ENCODE data around the gene HYAL4. TPM values are rescaled to one million over a fixed set of nuclear protein-coding genes. Genes with fewer than 3 reads are reported as not detected.

Gene HYAL4
- total and polyA plus RNA-seq, 2 donors (not counting 3 experiments of a cell fraction or from before 2014, with no cell fraction given): not detected

DNA sequence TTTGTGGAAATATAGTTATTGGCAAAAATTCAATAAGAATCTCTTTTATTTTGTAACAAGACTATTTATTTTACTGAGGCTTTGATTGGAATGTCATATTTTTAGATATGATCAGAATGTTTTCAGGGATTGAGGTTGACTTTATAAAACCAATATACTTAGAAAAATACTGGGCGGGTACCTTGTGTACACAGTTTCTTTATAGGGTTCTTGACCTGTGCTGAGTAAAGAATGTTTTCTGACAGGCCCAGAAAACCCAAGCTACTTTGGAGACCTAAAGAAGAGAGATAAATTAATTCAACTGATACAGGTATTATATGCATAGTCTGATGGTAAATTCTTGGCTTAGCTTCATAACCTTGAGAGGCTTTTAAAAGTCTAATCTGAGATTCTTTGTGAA lies 56.1 kb downstream of the HYAL4 start:
- POLR2A ChIA-PET: no interaction called here
- H3K9me1 ChIP-seq (replicated peaks; ENCODE audit: control insufficient read depth, extremely low read depth, insufficient read depth, low read length): no peaks in the 10 kb centered on the region
- H4K20me1 ChIP-seq (replicated peaks; ENCODE audit: control insufficient read depth, extremely low read depth, insufficient read depth, low read length): no peaks in the 10 kb centered on the region
- no peak overlapping the region for H2AFZ ChIP-seq (ENCODE audit: low read depth, low read length)
- no peak overlapping the region for H3K4me2 ChIP-seq (ENCODE audit: insufficient read depth, low read length)
- H3K4me3 ChIP-seq (replicated peaks in 1 of 3; ENCODE audit: insufficient read depth in 1 of 3, low read depth in 1 of 3, low read length in 3 of 3): no peak overlapping the region
- intact Hi-C loops (cut with micrococcal nuclease): no loop called here
- no peaks in the 10 kb centered on the region for H3K79me2 ChIP-seq (ENCODE audit: control insufficient read depth, insufficient read depth, low read length)
- no peak overlapping the region for H3K9ac ChIP-seq (replicated peaks; ENCODE audit: extremely low read depth, insufficient read depth, low read length)
- no peak for DNase-seq (ENCODE audit: low read depth, low spot score)
- no peak for FAIRE-seq
- no TSS peak for BruUV-seq (replicated peaks)
- no peaks in the 10 kb centered on the region for H3K4me1 ChIP-seq (ENCODE audit: control insufficient read depth, extremely low read depth, insufficient read depth, low read length)
- H3K36me3 ChIP-seq (ENCODE audit: control insufficient read depth in 2 of 2, extremely low read depth in 1 of 2, insufficient read depth in 2 of 2, low read length in 2 of 2): no peaks in the 10 kb centered on the region
- dilution Hi-C loops (cut with MboI; ENCODE audit: extremely low pct_ligation_motif_present, low sequenced_read_pairs): no loop called here
- H3K27me3 ChIP-seq (ENCODE audit: control insufficient read depth in 2 of 2, insufficient read depth in 2 of 2, low read length in 2 of 2): no peaks in the 10 kb centered on the region
- CTCF ChIA-PET: interaction anchor here (2.9 kb wide), 1 partner anchor 11 kb away, joined by 11 read pairs; no protein-coding TSS in a partner anchor
- no peaks in the 10 kb centered on the region for H3K9me3 ChIP-seq (replicated peaks; ENCODE audit: control insufficient read depth, insufficient read depth, low read length)
- no peak overlapping the region for H3K27ac ChIP-seq (ENCODE audit: insufficient read depth, low read depth, low read length)
- TF ChIP-seq POLR2A (IDR thresholded peaks at IDR 0.05; ENCODE audit: low read depth, low read length) (no peak), POLR2AphosphoS5 (IDR thresholded peaks at IDR 0.05; ENCODE audit: insufficient read depth, low read depth, low read length) (no peak)
- TF ChIP-seq, protein P1, sequence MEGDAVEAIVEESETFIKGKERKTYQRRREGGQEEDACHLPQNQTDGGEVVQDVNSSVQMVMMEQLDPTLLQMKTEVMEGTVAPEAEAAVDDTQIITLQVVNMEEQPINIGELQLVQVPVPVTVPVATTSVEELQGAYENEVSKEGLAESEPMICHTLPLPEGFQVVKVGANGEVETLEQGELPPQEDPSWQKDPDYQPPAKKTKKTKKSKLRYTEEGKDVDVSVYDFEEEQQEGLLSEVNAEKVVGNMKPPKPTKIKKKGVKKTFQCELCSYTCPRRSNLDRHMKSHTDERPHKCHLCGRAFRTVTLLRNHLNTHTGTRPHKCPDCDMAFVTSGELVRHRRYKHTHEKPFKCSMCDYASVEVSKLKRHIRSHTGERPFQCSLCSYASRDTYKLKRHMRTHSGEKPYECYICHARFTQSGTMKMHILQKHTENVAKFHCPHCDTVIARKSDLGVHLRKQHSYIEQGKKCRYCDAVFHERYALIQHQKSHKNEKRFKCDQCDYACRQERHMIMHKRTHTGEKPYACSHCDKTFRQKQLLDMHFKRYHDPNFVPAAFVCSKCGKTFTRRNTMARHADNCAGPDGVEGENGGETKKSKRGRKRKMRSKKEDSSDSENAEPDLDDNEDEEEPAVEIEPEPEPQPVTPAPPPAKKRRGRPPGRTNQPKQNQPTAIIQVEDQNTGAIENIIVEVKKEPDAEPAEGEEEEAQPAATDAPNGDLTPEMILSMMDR (IDR thresholded peaks at IDR 0.05; ENCODE audit: extremely low read depth in 1 of 2, insufficient read depth in 1 of 2, low read depth in 1 of 2, low read length in 2 of 2): no peak
- TF ChIP-seq, protein P2, sequence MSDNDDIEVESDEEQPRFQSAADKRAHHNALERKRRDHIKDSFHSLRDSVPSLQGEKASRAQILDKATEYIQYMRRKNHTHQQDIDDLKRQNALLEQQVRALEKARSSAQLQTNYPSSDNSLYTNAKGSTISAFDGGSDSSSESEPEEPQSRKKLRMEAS (IDR thresholded peaks at IDR 0.05; ENCODE audit: insufficient read depth, insufficient read length): no peak

DNA sequence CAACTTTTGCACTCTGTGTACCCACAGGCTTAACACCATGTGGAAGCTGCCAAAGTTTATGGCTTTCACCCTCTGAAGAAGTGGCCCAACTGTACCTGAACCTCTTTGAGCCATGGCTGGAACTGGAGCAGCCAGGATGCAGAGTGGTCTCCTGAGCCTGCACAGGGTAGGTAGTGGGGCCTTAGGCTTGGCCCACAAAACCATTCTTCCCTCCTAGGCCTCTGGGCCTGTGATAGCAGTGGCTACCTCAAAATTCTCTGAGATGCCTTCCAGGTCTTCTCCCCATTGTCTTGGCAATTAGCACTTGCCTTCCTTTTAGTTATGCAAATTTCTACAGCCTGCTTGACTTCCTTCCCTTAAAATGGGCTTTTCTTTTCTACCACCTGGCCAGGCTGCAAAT lies 60.7 kb downstream of the HYAL4 start:
- POLR2A ChIA-PET: no interaction called here

More for the DNA sequence above, 60.7 kb downstream of the HYAL4 start:
- no peaks in the 10 kb centered on the region for H3K9me3 ChIP-seq (replicated peaks; ENCODE audit: control insufficient read depth, insufficient read depth, low read length)
- no peaks in the 10 kb centered on the region for H4K20me1 ChIP-seq (replicated peaks; ENCODE audit: control insufficient read depth, extremely low read depth, insufficient read depth, low read length)
- no peak overlapping the region for H3K4me2 ChIP-seq (ENCODE audit: insufficient read depth, low read length)
- CTCF ChIA-PET: no interaction called here
- intact Hi-C loops (cut with micrococcal nuclease): no loop called here
- H2AFZ ChIP-seq (ENCODE audit: low read depth, low read length): no peak overlapping the region
- BruUV-seq (replicated peaks): no TSS peak
- no peak overlapping the region for H3K4me3 ChIP-seq (replicated peaks in 1 of 3; ENCODE audit: insufficient read depth in 1 of 3, low read depth in 1 of 3, low read length in 3 of 3)
- no peaks in the 10 kb centered on the region for H3K36me3 ChIP-seq (ENCODE audit: control insufficient read depth in 2 of 2, extremely low read depth in 1 of 2, insufficient read depth in 2 of 2, low read length in 2 of 2)
- DNase-seq (ENCODE audit: low read depth, low spot score) (no peak), FAIRE-seq (no peak)
- no peaks in the 10 kb centered on the region for H3K4me1 ChIP-seq (ENCODE audit: control insufficient read depth, extremely low read depth, insufficient read depth, low read length)
- TF ChIP-seq, protein P1 (IDR thresholded peaks at IDR 0.05; ENCODE audit: extremely low read depth in 1 of 2, insufficient read depth in 1 of 2, low read depth in 1 of 2, low read length in 2 of 2): no peak
- TF ChIP-seq, protein P2 (IDR thresholded peaks at IDR 0.05; ENCODE audit: insufficient read depth, insufficient read length): no peak
- TF ChIP-seq MYC (IDR thresholded peaks at IDR 0.05; ENCODE audit: low read depth, low read length) (no peak), POLR2AphosphoS5 (IDR thresholded peaks at IDR 0.05; ENCODE audit: insufficient read depth, low read depth, low read length) (no peak), EZH2 (IDR thresholded peaks at IDR 0.05; ENCODE audit: borderline replicate concordance, low read depth, low read length, severe bottlenecking) (no peak), GATA2 (IDR thresholded peaks at IDR 0.05; ENCODE audit: insufficient read depth, insufficient read length, low read depth, low read length) (no peak), POLR2A (IDR thresholded peaks at IDR 0.05; ENCODE audit: low read depth, low read length) (no peak), FOS (IDR thresholded peaks at IDR 0.05; ENCODE audit: borderline replicate concordance, insufficient read depth, low read length) (no peak), JUN (IDR thresholded peaks at IDR 0.05; ENCODE audit: borderline replicate concordance, insufficient read depth, insufficient read length, low read depth) (no peak)
- no peak overlapping the region for H3K9ac ChIP-seq (replicated peaks; ENCODE audit: extremely low read depth, insufficient read depth, low read length)
- no peak overlapping the region for H3K27ac ChIP-seq (ENCODE audit: insufficient read depth, low read depth, low read length)
- no peaks in the 10 kb centered on the region for H3K9me1 ChIP-seq (replicated peaks; ENCODE audit: control insufficient read depth, extremely low read depth, insufficient read depth, low read length)
- dilution Hi-C loops (cut with MboI; ENCODE audit: extremely low pct_ligation_motif_present, low sequenced_read_pairs): no loop called here
- no peaks in the 10 kb centered on the region for H3K79me2 ChIP-seq (ENCODE audit: control insufficient read depth, insufficient read depth, low read length)
- no peaks in the 10 kb centered on the region for H3K27me3 ChIP-seq (ENCODE audit: control insufficient read depth in 2 of 2, insufficient read depth in 2 of 2, low read length in 2 of 2)

Measured in endothelial cell of umbilical vein (primary cell).